NK-92 (cell line): ENCODE measurements around the gene KIRREL3.

Experiments used
- DNase-seq: peaks from one replicate; lab custom pipeline; 2025; ENCODE audit not compliant: unreplicated experiment; lab: John Stamatoyannopoulos, UW

The KIRREL3 gene

GRCh38 chr11:126585774-126586491 is 414.6 kb downstream of the KIRREL3 start:
- DNase-seq: no peak

DNA sequence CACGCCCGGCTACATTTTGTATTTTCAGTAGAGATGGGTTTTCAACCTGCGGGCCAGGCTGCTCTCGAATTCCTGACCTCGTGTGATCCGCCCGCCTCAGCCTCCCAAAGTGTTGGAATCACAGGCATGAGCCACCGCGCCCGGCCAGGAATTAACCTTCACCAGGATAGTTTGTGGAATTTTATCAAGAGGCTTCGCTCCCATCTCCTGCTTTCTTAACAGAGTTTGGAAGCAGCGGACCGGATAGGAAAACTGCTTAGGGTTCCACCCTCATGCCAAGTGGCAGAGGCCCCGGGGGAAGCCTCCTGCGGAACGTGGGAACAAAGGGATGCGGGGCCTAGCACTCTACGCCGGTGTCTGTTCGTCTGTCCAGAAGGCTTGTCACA is 415.2 kb downstream of the KIRREL3 start:
- DNase-seq: no peak

- DNase-seq: no peak
These were observed 416.8 kb downstream of the KIRREL3 start for GRCh38 chr11:126583594-126584427.

DNA sequence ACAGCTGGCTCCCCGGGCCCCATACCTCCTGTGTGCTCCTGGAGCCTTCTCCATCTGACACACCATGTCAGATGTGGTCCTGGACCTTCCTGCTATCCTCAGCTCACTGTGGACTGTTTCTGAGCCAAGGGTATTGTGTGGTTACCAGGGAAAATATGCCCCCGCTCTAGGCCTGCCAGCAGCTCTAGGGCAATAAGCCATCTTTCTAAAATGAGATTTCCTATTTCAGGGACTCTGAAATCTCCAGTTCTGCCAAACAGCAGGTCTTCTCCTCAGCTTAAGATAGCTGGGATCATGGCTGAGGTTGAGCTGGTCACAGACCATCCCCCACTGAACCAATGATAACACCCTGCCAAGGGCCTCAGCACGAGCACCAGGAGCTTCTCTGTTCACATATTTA is 417.5 kb downstream of the KIRREL3 start:
- no peak for DNase-seq

DNA sequence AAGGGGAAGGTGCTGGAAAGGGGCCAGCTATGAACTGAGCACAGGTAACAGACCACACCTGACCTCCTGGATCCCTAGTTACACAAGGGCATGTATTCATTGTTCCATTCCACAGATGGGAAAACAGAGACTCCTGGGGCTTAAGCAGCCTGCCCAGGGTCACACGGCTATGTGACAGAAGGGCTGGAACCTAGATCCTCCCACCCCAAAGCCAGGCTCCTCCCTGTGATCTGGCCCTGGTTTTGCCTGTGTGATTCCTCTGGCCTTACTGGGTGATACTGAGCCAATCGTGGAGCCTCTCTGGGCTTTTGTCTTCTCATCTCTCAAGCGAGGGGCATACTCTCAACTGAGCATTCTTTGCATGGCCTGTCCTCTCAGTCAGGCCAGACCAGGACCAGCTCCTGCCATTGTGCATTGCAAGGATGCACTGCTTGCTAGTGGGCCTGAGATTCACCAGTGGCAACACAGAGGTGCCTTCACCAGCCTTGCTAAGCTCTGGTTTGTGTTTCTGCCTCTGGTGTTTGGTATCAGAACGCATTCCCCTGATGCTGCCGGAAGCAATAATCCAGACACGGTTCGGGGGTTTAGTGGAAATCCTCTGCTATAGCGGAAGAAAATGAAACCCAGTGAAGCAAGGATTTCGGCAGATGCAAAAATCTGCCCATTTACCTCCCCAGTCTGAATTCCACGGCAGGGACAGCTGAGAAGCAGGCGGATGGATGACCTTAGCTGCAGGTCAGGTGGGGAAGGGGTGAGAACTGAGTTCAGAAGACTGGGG is 418.5 kb downstream of the KIRREL3 start:
- no peak for DNase-seq

DNA sequence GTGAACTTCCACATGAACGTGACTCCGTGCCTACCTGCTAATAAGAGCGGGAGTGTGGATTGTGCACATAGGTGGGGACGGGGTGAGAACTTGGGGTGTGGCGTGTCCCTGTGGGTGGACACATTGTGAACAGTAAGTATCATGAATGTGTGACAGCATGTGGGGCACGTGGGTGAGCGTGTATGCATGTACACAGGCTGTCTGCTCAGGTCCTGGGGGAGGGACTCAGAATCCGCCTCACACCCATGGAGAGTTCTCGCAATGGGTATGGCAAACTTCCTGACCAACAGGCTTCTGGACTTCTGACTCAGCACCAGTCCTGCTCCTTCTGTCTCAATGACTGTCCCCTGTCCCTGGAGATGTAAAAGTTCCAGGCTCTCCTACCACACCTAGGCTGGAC is 422.1 kb downstream of the KIRREL3 start:
- DNase-seq: no peak

GRCh38 chr11:126578021-126578420 is 422.5 kb downstream of the KIRREL3 start:
- no peak for DNase-seq

DNA sequence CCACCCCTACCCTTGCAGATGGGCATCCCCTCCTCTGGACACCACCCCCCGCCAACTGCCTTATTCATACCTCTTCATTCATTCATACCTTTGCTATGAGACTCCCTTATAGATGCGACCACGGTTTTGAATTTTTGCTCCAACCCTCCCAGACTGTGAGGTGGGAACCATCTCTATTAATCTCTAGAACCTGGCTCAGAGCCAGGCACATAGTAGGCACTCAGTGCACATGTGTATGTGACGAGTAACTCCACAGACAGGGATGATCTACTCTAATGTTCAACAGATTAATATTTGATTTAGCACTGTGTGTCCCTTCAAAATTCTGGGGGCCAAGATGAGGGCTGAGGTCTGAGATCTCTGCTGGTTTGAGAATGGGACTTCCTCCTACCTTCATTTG is 424.7 kb downstream of the KIRREL3 start:
- no peak for DNase-seq

GRCh38 chr11:126573325-126573978 is 427.1 kb downstream of the KIRREL3 start:
- no peak for DNase-seq

GRCh38 chr11:126570489-126570888 is 430.1 kb downstream of the KIRREL3 start:
- no peak for DNase-seq

DNA sequence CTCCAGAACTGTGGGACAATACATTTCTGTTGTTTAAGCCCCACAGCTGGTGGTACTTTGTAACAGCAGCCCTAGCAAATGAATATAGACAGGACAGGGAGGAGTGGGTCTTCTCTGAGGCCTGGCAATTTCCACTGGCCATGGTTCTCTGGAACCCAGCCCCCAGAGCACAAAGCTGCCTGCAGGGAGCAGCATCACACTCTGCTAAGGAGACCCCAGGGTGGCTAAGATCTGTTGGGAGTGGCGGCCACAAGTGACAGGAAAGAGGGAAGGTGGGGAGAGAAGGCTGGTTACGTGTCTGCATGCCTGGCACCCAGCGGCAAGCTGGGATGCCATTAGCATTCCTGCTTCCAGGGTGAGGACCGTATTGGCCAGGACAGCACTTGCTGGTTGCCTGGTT is 433.2 kb downstream of the KIRREL3 start:
- no peak for DNase-seq

DNA sequence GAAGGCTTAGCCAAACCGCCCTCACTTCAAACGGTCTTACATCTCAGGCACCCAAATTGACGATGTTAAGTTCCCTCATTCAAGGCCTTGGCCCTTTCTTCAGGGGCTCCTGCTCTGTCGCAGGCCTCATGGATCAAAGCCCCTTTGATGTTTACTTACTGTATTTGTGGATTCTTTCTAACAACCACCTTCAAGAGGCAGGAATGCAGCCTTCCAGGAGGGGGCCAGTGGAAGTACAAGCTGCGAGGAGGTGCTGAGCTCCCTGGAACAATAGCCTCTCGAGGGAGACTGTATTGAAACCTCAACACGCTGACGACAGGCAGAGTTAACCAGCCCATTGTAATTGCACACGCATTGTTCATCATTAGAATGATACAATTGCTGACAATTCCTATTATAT is 436.0 kb downstream of the KIRREL3 start:
- DNase-seq: no peak

- no peak for DNase-seq
These were observed 439.2 kb downstream of the KIRREL3 start for GRCh38 chr11:126561327-126561893.

GRCh38 chr11:126560221-126560620 is 440.3 kb downstream of the KIRREL3 start:
- DNase-seq: no peak

GRCh38 chr11:126548581-126549550 is 451.7 kb downstream of the KIRREL3 start:
- DNase-seq: no peak

- no peak for DNase-seq
These were observed 452.9 kb downstream of the KIRREL3 start for GRCh38 chr11:126547691-126548090.

- DNase-seq: no peak
These were observed 453.4 kb downstream of the KIRREL3 start for GRCh38 chr11:126547161-126547560.

- DNase-seq: no peak
These were observed 453.9 kb downstream of the KIRREL3 start for GRCh38 chr11:126546694-126547093.

DNA sequence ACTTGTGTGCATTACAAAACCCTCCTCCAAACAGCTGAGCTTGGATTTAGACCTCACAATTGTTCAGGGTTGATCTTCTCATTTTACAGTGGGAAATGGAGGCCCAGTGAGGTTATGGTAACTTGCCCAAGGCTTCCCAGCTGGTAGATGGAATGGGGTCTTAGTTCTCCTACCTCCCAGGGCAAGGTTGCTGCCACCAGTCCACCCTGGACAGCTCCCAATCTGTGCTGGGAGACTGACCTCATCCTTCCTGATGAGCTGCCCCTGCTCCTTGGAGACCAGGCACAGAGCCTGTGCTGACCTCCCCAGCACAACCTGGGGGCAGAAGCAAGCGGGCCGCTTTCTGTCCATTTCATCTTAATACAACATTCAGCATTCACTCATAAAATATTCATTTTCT is 454.4 kb downstream of the KIRREL3 start:
- DNase-seq: no peak
